Neural cell (in vitro differentiated cells): ENCODE data around the gene UBASH3B. TPM values are rescaled to one million over a fixed set of nuclear protein-coding genes. Genes with fewer than 3 reads are reported as not detected.
"Not testable (repeated sequence)": the region's sequence is repeated elsewhere in the genome, so short reads cannot be mapped to it uniquely, and the experiment has no call there.

Experiments
- H2AFZ ChIP-seq: fragments of 200-600, 300-800 bp; sonication (generic), shearing (Covaris generic); 2 replicates; pipeline ENCODE4 v1.6.0; 2014; ENCODE audit warnings: low read depth, mild to moderate bottlenecking, antibody characterized with exemption, low read length, moderate library complexity
- H3F3A ChIP-seq: fragments of 200-600 bp; shearing (Covaris generic); 2 replicates; pipeline ENCODE4 v1.6.1; 2016; ENCODE audit warnings: mild to moderate bottlenecking, moderate library complexity, mixed read lengths, antibody characterized with exemption, low read length; ENCODE audit not compliant: insufficient read depth, poor library complexity, severe bottlenecking
- H3K27ac ChIP-seq: fragments of 200-600, 300-800 bp; sonication (generic), shearing (Covaris generic); 2 replicates; pipeline ENCODE4 v1.5.1; 2014; ENCODE audit warnings: mild to moderate bottlenecking, low read length, moderate library complexity
- H3K27me3 ChIP-seq: fragments of 300-800, 200-600 bp; sonication (generic), shearing (Covaris generic); 2 replicates; pipeline ENCODE4 v1.6.0; 2014; ENCODE audit warnings: mild to moderate bottlenecking, low read depth, low read length, moderate library complexity; ENCODE audit not compliant: insufficient read depth
- H3K36me3 ChIP-seq: fragments of 300-800, 200-600 bp; sonication (generic), shearing (Covaris generic); 2 replicates; pipeline ENCODE4 v1.5.1; 2014; ENCODE audit warnings: mild to moderate bottlenecking, antibody characterized with exemption, low read length, moderate library complexity; ENCODE audit not compliant: insufficient read depth
- H3K4me2 ChIP-seq: fragments of 300-800, 200-600 bp; sonication (generic), shearing (Covaris generic); 2 replicates; pipeline ENCODE4 v1.6.0; 2014; ENCODE audit warnings: mild to moderate bottlenecking, low read length
- H3K4me3 ChIP-seq: fragments of 300-800, 200-600 bp; sonication (generic), shearing (Covaris generic); 2 replicates; pipeline ENCODE4 v1.5.1; 2014; ENCODE audit warnings: mild to moderate bottlenecking, low read length, moderate library complexity
- H3K79me2 ChIP-seq: fragments of 200-600 bp; shearing (Covaris generic); replicated peaks from 2 replicates; pipeline ENCODE4 v1.6.0; 2014; ENCODE audit warnings: mild to moderate bottlenecking, low read length, moderate library complexity; ENCODE audit not compliant: insufficient read depth
- H3K9ac ChIP-seq: fragments of 300-800, 200-600 bp; sonication (generic), shearing (Covaris generic); 2 replicates; pipeline ENCODE4 v1.6.1; 2016; ENCODE audit warnings: mild to moderate bottlenecking, low read length, mixed read lengths
- H3K9me2 ChIP-seq: fragments of 200-600 bp; shearing (Covaris generic); 2 replicates; pipeline ENCODE4 v1.6.1; 2016; ENCODE audit warnings: mild to moderate bottlenecking, low read length, mixed read lengths; ENCODE audit not compliant: insufficient read depth
- H3K9me3 ChIP-seq: fragments of 200-600, 300-800 bp; sonication (generic), shearing (Covaris generic); 2 replicates; pipeline ENCODE4 v1.6.1; 2016; ENCODE audit warnings: mild to moderate bottlenecking, mixed run types, low read length, moderate library complexity, mixed read lengths
- H4K20me1 ChIP-seq: fragments of 200-600 bp; shearing (Covaris generic); 2 replicates; pipeline ENCODE4 v1.6.1; 2016; ENCODE audit warnings: mild to moderate bottlenecking, mixed run types; ENCODE audit not compliant: insufficient read depth
- EP300 ChIP-seq: fragments of 450-650 bp; conservative IDR thresholded peaks from 2 replicates; pipeline ENCODE4 v1.6.1; 2014; ENCODE audit warnings: antibody characterized with exemption, mild to moderate bottlenecking, moderate library complexity; ENCODE audit not compliant: poor library complexity, severe bottlenecking
- EZH2 ChIP-seq: fragments of 200-600, 300-800 bp; shearing (Covaris generic), sonication (generic); IDR thresholded peaks from 2 replicates; pipeline ENCODE4 v1.6.1; 2014; ENCODE audit warnings: antibody characterized with exemption, low read length, borderline replicate concordance, mild to moderate bottlenecking; ENCODE audit not compliant: insufficient read depth, poor library complexity, severe bottlenecking
- MXI1 ChIP-seq: fragments of 450-650 bp; conservative IDR thresholded peaks from 2 replicates; pipeline ENCODE4 v1.6.1; 2014; ENCODE audit warnings: antibody characterized with exemption, mild to moderate bottlenecking; ENCODE audit not compliant: poor library complexity, severe bottlenecking
- POLR2AphosphoS5 ChIP-seq: IDR thresholded peaks from 2 replicates; pipeline ENCODE4 v1.6.1; 2012
- RAD21 ChIP-seq: fragments of 450-650 bp; conservative IDR thresholded peaks from 2 replicates; pipeline ENCODE4 v1.6.1; 2014; ENCODE audit warnings: antibody characterized with exemption, mild to moderate bottlenecking, moderate library complexity
- SMC3 ChIP-seq: fragments of 450-650 bp; conservative IDR thresholded peaks from 2 replicates; pipeline ENCODE4 v1.6.1; 2014; ENCODE audit warnings: antibody characterized with exemption, mild to moderate bottlenecking, moderate library complexity; ENCODE audit not compliant: poor library complexity
- TAF1 ChIP-seq: IDR thresholded peaks from 2 replicates; pipeline ENCODE4 v1.6.1; 2012; ENCODE audit warnings: low read depth
- polyA plus RNA-seq: library from polyadenylated mRNA; depleted of rRNA; stranded (reverse); fragments of >200 nt; gene quantifications from 2 replicates; pipeline ENCODE4 v1.2.3, GENCODE V29; 2014
- TF ChIP-seq, protein P1 (sequence below): fragments of 450-650 bp; IDR thresholded peaks from 2 replicates; pipeline ENCODE4 v1.5.1; 2014; ENCODE audit warnings: antibody characterized with exemption, mild to moderate bottlenecking, moderate library complexity; ENCODE audit not compliant: poor library complexity, severe bottlenecking
- TF ChIP-seq, protein P2 (sequence below): IDR thresholded peaks from 2 replicates; pipeline ENCODE4 v1.6.1; 2012; ENCODE audit warnings: borderline replicate concordance

UBASH3B gene
- polyA plus RNA-seq, 1 donor from 2014 or later: 4.2 TPM

DNA sequence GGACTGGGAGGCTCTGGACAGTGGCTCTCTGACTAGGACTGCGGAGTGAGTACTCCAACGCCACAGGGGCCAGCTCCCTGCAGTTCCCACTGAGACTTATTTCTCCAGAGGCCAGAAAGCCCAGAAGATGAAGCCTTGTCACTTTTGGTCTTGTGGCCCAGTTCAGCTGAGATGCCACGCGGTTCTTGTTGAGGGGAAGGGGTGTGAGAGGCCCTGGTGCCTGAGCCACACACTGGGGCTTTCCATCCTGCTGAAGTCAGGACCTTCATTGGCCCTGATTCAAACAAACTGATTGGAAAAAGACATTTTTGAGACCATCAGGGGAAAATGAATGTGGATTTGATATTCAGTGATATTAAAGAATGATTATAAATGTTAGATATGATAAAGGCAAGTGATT lies 73.6 kb downstream of the UBASH3B start:
- no peak overlapping the region for H3K9ac ChIP-seq
- no peaks in the 10 kb centered on the region for H3K79me2 ChIP-seq
- no peak overlapping the region for H3K4me3 ChIP-seq
- no peaks in the 10 kb centered on the region for H3K9me3 ChIP-seq
- no peak overlapping the region for H3K4me2 ChIP-seq
- H3K27ac ChIP-seq: no peak overlapping the region
- no peaks in the 10 kb centered on the region for H3K9me2 ChIP-seq
- H3F3A ChIP-seq: no peaks in the 10 kb centered on the region
- TF ChIP-seq TAF1 (no peak), POLR2AphosphoS5 (no peak), SMC3 (no peak), EZH2 (no peak), EP300 (no peak), RAD21 (no peak), MXI1 (no peak)
- TF ChIP-seq, protein P1, sequence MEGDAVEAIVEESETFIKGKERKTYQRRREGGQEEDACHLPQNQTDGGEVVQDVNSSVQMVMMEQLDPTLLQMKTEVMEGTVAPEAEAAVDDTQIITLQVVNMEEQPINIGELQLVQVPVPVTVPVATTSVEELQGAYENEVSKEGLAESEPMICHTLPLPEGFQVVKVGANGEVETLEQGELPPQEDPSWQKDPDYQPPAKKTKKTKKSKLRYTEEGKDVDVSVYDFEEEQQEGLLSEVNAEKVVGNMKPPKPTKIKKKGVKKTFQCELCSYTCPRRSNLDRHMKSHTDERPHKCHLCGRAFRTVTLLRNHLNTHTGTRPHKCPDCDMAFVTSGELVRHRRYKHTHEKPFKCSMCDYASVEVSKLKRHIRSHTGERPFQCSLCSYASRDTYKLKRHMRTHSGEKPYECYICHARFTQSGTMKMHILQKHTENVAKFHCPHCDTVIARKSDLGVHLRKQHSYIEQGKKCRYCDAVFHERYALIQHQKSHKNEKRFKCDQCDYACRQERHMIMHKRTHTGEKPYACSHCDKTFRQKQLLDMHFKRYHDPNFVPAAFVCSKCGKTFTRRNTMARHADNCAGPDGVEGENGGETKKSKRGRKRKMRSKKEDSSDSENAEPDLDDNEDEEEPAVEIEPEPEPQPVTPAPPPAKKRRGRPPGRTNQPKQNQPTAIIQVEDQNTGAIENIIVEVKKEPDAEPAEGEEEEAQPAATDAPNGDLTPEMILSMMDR: no peak
- TF ChIP-seq, protein P2, sequence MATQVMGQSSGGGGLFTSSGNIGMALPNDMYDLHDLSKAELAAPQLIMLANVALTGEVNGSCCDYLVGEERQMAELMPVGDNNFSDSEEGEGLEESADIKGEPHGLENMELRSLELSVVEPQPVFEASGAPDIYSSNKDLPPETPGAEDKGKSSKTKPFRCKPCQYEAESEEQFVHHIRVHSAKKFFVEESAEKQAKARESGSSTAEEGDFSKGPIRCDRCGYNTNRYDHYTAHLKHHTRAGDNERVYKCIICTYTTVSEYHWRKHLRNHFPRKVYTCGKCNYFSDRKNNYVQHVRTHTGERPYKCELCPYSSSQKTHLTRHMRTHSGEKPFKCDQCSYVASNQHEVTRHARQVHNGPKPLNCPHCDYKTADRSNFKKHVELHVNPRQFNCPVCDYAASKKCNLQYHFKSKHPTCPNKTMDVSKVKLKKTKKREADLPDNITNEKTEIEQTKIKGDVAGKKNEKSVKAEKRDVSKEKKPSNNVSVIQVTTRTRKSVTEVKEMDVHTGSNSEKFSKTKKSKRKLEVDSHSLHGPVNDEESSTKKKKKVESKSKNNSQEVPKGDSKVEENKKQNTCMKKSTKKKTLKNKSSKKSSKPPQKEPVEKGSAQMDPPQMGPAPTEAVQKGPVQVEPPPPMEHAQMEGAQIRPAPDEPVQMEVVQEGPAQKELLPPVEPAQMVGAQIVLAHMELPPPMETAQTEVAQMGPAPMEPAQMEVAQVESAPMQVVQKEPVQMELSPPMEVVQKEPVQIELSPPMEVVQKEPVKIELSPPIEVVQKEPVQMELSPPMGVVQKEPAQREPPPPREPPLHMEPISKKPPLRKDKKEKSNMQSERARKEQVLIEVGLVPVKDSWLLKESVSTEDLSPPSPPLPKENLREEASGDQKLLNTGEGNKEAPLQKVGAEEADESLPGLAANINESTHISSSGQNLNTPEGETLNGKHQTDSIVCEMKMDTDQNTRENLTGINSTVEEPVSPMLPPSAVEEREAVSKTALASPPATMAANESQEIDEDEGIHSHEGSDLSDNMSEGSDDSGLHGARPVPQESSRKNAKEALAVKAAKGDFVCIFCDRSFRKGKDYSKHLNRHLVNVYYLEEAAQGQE: no peak
- no peaks in the 10 kb centered on the region for H3K36me3 ChIP-seq
- H2AFZ ChIP-seq: no peak overlapping the region
- H3K27me3 ChIP-seq: no peaks in the 10 kb centered on the region
- H4K20me1 ChIP-seq: no peaks in the 10 kb centered on the region

DNA sequence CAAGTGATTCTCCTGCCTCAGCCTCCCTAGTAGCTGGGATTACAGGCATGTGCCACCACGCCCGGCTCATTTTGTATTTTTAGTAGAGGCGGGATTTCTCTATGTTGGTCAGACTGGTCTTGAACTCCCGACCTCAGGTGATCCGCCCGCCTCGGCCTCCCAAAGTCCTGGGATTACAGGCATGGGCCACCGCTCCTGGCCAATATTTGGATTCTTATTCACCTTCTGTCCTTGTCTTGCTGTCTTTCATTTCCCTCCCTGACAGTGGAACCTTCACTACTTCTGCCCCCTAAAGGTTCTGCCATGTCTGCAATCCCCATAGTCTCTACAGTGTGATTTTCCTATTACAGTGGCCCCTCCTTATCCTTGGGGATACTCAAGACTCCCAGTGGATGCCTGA lies 75.2 kb downstream of the UBASH3B start:
- H3K79me2 ChIP-seq, H3F3A ChIP-seq, H3K9ac ChIP-seq, H2AFZ ChIP-seq, H3K4me2 ChIP-seq, H4K20me1 ChIP-seq, H3K27me3 ChIP-seq, H3K36me3 ChIP-seq, H3K4me3 ChIP-seq, H3K9me2 ChIP-seq, H3K27ac ChIP-seq, H3K9me3 ChIP-seq: not testable (repeated sequence)

DNA sequence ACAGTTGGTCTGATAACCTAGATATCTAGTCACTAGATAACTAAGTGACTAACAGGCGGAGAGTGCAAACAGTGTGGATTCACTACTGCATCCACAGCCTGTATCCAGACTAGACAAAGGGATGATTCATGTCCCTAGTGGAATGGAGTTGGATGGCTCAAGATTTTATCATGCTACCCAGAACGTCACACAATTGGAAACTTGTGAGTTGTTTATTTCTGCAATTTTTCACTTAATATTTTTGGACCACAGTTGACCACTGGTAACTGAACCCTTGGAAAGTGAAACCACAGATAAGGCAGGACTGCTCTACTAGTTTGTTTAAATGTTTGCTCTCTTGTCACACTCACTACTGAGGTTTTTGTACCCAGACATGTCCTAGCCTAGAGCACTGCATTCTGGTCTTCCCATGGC lies 76.0 kb downstream of the UBASH3B start:
- TF ChIP-seq TAF1 (no peak), EZH2 (no peak), MXI1 (no peak), EP300 (no peak), SMC3 (no peak), RAD21 (no peak), POLR2AphosphoS5 (no peak)
- TF ChIP-seq, protein P1: no peak
- TF ChIP-seq, protein P2: no peak
- Histone ChIP-seq H3K4me2 (no peak overlapping the region), H3K9me2 (no peaks in the 10 kb centered on the region), H4K20me1 (no peaks in the 10 kb centered on the region), H3K79me2 (no peaks in the 10 kb centered on the region), H3K9me3 (no peaks in the 10 kb centered on the region), H3F3A (no peaks in the 10 kb centered on the region), H3K27me3 (no peaks in the 10 kb centered on the region), H3K36me3 (no peaks in the 10 kb centered on the region), H2AFZ (no peak overlapping the region), H3K4me3 (no peak overlapping the region), H3K9ac (no peak overlapping the region), H3K27ac (no peak overlapping the region)
